Measurements from ENCODE around the gene CRKL.

GRCh38 chr22:20881869-20882815, 35.1 kb upstream of the CRKL start:
- TF ChIP-seq MAX (IDR thresholded peaks at IDR 0.05), result no peak
- no peak for TF ChIP-seq FOXM1 (IDR thresholded peaks at IDR 0.05; ENCODE audit: borderline replicate concordance, low read depth)
- TF ChIP-seq EP300 (IDR thresholded peaks at IDR 0.05; ENCODE audit: borderline replicate concordance), result no peak
- no peak for TF ChIP-seq RAD21 (IDR thresholded peaks at IDR 0.05; ENCODE audit: low read depth)
- TF ChIP-seq CREB1 (IDR thresholded peaks at IDR 0.05; ENCODE audit: low read depth), result no peak
- no peak for TF ChIP-seq NFIC (IDR thresholded peaks at IDR 0.05)
- no peak for TF ChIP-seq CEBPB (IDR thresholded peaks at IDR 0.05)
- TF ChIP-seq USF1 (IDR thresholded peaks at IDR 0.05), result no peak
